HepG2 (cell line): Measurements from ENCODE around the gene KCNAB2. TPM values are rescaled to one million over a fixed set of nuclear protein-coding genes. Genes with fewer than 3 reads are reported as not detected.

Experiments used
- ATAC-seq: fragments of 200-7000 bp; cut with Tn5 transposase; 3 replicates; pipeline ENCODE4 v1.9.1; 2020; ENCODE audit warnings: mild to moderate bottlenecking, moderate library complexity
- BruUV-seq: library from RNA; stranded (reverse); fragments of 400-500 nt; replicated peaks from 2 replicates; lab custom pipeline; 2021; lab: Mats Ljungman, UMichigan
- CTCF ChIA-PET: fragments of 300-600 bp; formaldehyde crosslinking; extraction: SDS; loops from one replicate; lab custom pipeline; 2021; ENCODE audit warnings: low total read pairs, inconsistent platforms, low intra/inter-chr PET ratio; lab: Yijun Ruan, JAX
- POLR2A ChIA-PET: fragments of 350-600 bp; sonication (Branson Sonifier 250); formaldehyde crosslinking; loops from one replicate; lab custom pipeline; 2020; ENCODE audit warnings: antibody characterized with exemption, inconsistent platforms; lab: Yijun Ruan, JAX
- DNase-seq: peaks from one replicate; pipeline ENCODE4 v3.0.0-alpha.2; 2015; ENCODE audit warnings: low spot score
- FAIRE-seq: peaks from 3 replicates; lab custom pipeline; 2011; peaks lifted over from hg19 to GRCh38; lab: Jason Lieb, UNC
- H2AFZ ChIP-seq: one replicate; pipeline ENCODE4 v1.6.1; 2011; ENCODE audit warnings: low read length, inconsistent platforms
- H3K27ac ChIP-seq: fragments of 300-600 bp; 3 replicates; pipeline ENCODE4 v1.8.0; 2011; ENCODE audit warnings: mixed run types, mild to moderate bottlenecking, mixed read lengths, low read length, inconsistent platforms; ENCODE audit not compliant: insufficient read depth; ENCODE audit errors: extremely low read length
- H3K27me3 ChIP-seq, 2 experiments: fragments of 200-600 bp in 1 of 2; 2 replicates in 1 of 2; 3 replicates in 1 of 2; pipeline versions ENCODE4 v1.6.0 to v1.8.0; 2011; ENCODE audit warnings: low read length in 2 of 2, mild to moderate bottlenecking in 2 of 2, moderate library complexity in 2 of 2, inconsistent platforms in 1 of 2; ENCODE audit not compliant: insufficient read depth in 2 of 2, control insufficient read depth in 1 of 2
- H3K36me3 ChIP-seq, 2 experiments: fragments of 200-600 bp in 1 of 2; replicated peaks in 1 of 2; 2 replicates in 1 of 2; 3 replicates in 1 of 2; pipeline versions ENCODE4 v1.5.1 to v1.8.0; 2011; ENCODE audit warnings: low read length in 2 of 2, inconsistent platforms in 1 of 2; ENCODE audit not compliant: insufficient read depth in 2 of 2, control insufficient read depth in 1 of 2
- H3K4me1 ChIP-seq: 2 replicates; pipeline ENCODE4 v1.5.1; 2012; ENCODE audit warnings: low read length, inconsistent platforms; ENCODE audit not compliant: insufficient read depth
- H3K4me2 ChIP-seq: 2 replicates; pipeline ENCODE4 v1.6.0; 2011; ENCODE audit warnings: low read depth, low read length, inconsistent platforms
- H3K4me3 ChIP-seq, 3 experiments: fragments of 200-600 bp in 1 of 3; sonication (generic), shearing (Covaris generic) in 1 of 3; replicated peaks in 1 of 3; 2 replicates each; pipeline ENCODE4 v1.5.1; 2011 to 2016; ENCODE audit warnings: low read length in 3 of 3, inconsistent platforms in 2 of 3, low read depth in 2 of 3, mild to moderate bottlenecking in 2 of 3, control low read depth in 1 of 3, mixed read lengths in 1 of 3; ENCODE audit not compliant: insufficient read depth in 1 of 3
- H3K79me2 ChIP-seq: one replicate; pipeline ENCODE4 v1.6.1; 2011; ENCODE audit warnings: low read length, inconsistent platforms; ENCODE audit not compliant: insufficient read depth
- H3K9ac ChIP-seq: 2 replicates; pipeline ENCODE4 v1.6.0; 2011; ENCODE audit warnings: mild to moderate bottlenecking, low read depth, low read length, inconsistent platforms; ENCODE audit not compliant: insufficient read depth
- H3K9me3 ChIP-seq: 2 replicates; pipeline ENCODE4 v1.5.1; 2012; ENCODE audit warnings: mild to moderate bottlenecking, low read length
- H4K20me1 ChIP-seq: 2 replicates; pipeline ENCODE4 v1.6.0; 2011; ENCODE audit warnings: inconsistent platforms, mild to moderate bottlenecking, low read length, moderate library complexity; ENCODE audit not compliant: insufficient read depth
- GMEB1 ChIP-seq: sonication (generic); formaldehyde crosslinking; IDR thresholded peaks from 2 replicates; pipeline ENCODE4 v1.5.1; 2020; ENCODE audit warnings: missing genetic modification reagents, mild to moderate bottlenecking, borderline replicate concordance
- HNF4G ChIP-seq, 2 experiments: sonication (generic) in 1 of 2; formaldehyde crosslinking in 1 of 2; IDR thresholded peaks; 2 replicates each; pipeline versions ENCODE4 v1.4.0 to v1.6.1; 2011 to 2020; ENCODE audit warnings: borderline replicate concordance in 2 of 2, low read depth in 2 of 2, mild to moderate bottlenecking in 2 of 2, low read length in 1 of 2, missing genetic modification reagents in 1 of 2, moderate library complexity in 1 of 2
- KDM5B ChIP-seq: sonication (generic); formaldehyde crosslinking; IDR thresholded peaks from 2 replicates; pipeline ENCODE4 v1.4.0; 2020; ENCODE audit warnings: missing genetic modification reagents, mild to moderate bottlenecking, borderline replicate concordance
- NCOR1 ChIP-seq: fragments of 200-600 bp; sonication (generic); IDR thresholded peaks from 2 replicates; pipeline ENCODE4 v1.7.0; 2017; ENCODE audit warnings: antibody characterized with exemption, low read length, borderline replicate concordance
- RNF2 ChIP-seq: fragments of 450-650 bp; conservative IDR thresholded peaks from 2 replicates; pipeline ENCODE4 v1.6.1; 2016; ENCODE audit warnings: low read depth
- TSC22D2 ChIP-seq: sonication (generic); formaldehyde crosslinking; IDR thresholded peaks from 2 replicates; pipeline ENCODE4 v1.5.1; 2020; ENCODE audit warnings: missing genetic modification reagents, mild to moderate bottlenecking, borderline replicate concordance
- ZNF331 ChIP-seq: sonication (generic); formaldehyde crosslinking; IDR thresholded peaks from 2 replicates; pipeline ENCODE4 v1.4.0; 2020; ENCODE audit warnings: missing genetic modification reagents
- WGBS: methylation state at CpG from one replicate; pipeline ENCODE4 v1.1.6; 2017; ENCODE audit warnings: low lambda C conversion rate; 5-methylcytosine and 5-hydroxymethylcytosine counted together
- in situ Hi-C: cut with HindIII; loops from 2 replicates; pipeline ENCODE4 v1.10.0; 2017; ENCODE audit warnings: low pct_unique_long_range_greater_than_20kb; ENCODE audit not compliant: extremely low pct_ligation_motif_present
- intact Hi-C: fragments of 100-400 bp; cut with micrococcal nuclease; formaldehyde crosslinking; loops from one replicate; pipeline ENCODE4 v1.10.0; 2022; ENCODE audit not compliant: unreplicated experiment
- polyA plus RNA-seq, 8 experiments: library from polyadenylated mRNA; depleted of rRNA in 3 of 8; stranded (reverse) in 7 of 8; unstranded in 1 of 8; fragments of >200 nt; fragmentation: Illumina TruSeq in 4 of 8; extraction: Trizol in 4 of 8; gene quantifications; 2 replicates each; pipeline versions ENCODE4 v1.2.1 to v1.2.3, GENCODE V29; 2011 to 2016; ENCODE audit warnings: low read depth in 4 of 8, missing spikeins in 1 of 8, mixed read lengths in 1 of 8; ENCODE audit not compliant: insufficient read depth in 1 of 8
- total RNA-seq, 5 experiments: library from RNA; depleted of rRNA; stranded (reverse); fragments of >200 nt; fragmentation: Illumina TruSeq; extraction: Trizol; gene quantifications; 2 replicates each; pipeline ENCODE4 v1.2.3, GENCODE V29; 2016; ENCODE audit warnings: low read depth in 1 of 5
- TF ChIP-seq, protein P1 (sequence below): sonication (generic); formaldehyde crosslinking; IDR thresholded peaks from 2 replicates; pipeline ENCODE4 v1.4.0; 2020; ENCODE audit warnings: missing genetic modification reagents, borderline replicate concordance
- TF ChIP-seq, protein P2 (sequence below): IDR thresholded peaks from 2 replicates; pipeline ENCODE4 v1.6.1; 2016; ENCODE audit warnings: low read depth, borderline replicate concordance

Gene KCNAB2
- total and polyA plus RNA-seq, 2 of the 13 experiments (the other 11 are each of a cell fraction or from before 2014, with no cell fraction given) = 6.2 to 8.8 TPM

- TF ChIP-seq, protein P1, sequence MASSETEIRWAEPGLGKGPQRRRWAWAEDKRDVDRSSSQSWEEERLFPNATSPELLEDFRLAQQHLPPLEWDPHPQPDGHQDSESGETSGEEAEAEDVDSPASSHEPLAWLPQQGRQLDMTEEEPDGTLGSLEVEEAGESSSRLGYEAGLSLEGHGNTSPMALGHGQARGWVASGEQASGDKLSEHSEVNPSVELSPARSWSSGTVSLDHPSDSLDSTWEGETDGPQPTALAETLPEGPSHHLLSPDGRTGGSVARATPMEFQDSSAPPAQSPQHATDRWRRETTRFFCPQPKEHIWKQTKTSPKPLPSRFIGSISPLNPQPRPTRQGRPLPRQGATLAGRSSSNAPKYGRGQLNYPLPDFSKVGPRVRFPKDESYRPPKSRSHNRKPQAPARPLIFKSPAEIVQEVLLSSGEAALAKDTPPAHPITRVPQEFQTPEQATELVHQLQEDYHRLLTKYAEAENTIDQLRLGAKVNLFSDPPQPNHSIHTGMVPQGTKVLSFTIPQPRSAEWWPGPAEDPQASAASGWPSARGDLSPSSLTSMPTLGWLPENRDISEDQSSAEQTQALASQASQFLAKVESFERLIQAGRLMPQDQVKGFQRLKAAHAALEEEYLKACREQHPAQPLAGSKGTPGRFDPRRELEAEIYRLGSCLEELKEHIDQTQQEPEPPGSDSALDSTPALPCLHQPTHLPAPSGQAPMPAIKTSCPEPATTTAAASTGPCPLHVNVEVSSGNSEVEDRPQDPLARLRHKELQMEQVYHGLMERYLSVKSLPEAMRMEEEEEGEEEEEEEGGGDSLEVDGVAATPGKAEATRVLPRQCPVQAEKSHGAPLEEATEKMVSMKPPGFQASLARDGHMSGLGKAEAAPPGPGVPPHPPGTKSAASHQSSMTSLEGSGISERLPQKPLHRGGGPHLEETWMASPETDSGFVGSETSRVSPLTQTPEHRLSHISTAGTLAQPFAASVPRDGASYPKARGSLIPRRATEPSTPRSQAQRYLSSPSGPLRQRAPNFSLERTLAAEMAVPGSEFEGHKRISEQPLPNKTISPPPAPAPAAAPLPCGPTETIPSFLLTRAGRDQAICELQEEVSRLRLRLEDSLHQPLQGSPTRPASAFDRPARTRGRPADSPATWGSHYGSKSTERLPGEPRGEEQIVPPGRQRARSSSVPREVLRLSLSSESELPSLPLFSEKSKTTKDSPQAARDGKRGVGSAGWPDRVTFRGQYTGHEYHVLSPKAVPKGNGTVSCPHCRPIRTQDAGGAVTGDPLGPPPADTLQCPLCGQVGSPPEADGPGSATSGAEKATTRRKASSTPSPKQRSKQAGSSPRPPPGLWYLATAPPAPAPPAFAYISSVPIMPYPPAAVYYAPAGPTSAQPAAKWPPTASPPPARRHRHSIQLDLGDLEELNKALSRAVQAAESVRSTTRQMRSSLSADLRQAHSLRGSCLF (CRISPR knock-in tag) = no peak
Measured at GRCh38 chr1:6110326-6110725, 64.6 kb downstream of the KCNAB2 start (continued).

- Histone ChIP-seq H3K27ac (no peak overlapping the region), H4K20me1 (0 out of 2 replicates have a peak, but pooled peaks cover 2% of the 10 kb centered on the region), H3K4me3 (no peak overlapping the region), H3K36me3 (no peaks in the 10 kb centered on the region), H2AFZ (no peak overlapping the region)
- no peak for FAIRE-seq
- POLR2A ChIA-PET = no interaction called here
- CTCF ChIA-PET = no interaction called here
- in situ Hi-C loops = loop anchor here (5.0 kb wide), 1 partner anchor 61 kb away; no protein-coding TSS in a partner anchor
- no peak for TF ChIP-seq RNF2
- no peak for TF ChIP-seq KDM5B (CRISPR knock-in tag)
- no peak for TF ChIP-seq NCOR1
- TF ChIP-seq TSC22D2 = no peak
- no peak for TF ChIP-seq HNF4G (IDR thresholded peaks at IDR 0.05; ENCODE audit: borderline replicate concordance, low read depth, low read length)
- no peak for TF ChIP-seq HNF4G (CRISPR knock-in tag; IDR thresholded peaks at IDR 0.05; ENCODE audit: borderline replicate concordance, low read depth)
- TF ChIP-seq, protein P2, sequence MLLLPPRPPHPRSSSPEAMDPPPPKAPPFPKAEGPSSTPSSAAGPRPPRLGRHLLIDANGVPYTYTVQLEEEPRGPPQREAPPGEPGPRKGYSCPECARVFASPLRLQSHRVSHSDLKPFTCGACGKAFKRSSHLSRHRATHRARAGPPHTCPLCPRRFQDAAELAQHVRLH (CRISPR knock-in tag) = no peak
- TF ChIP-seq ZNF331 (CRISPR knock-in tag) = no peak
- TF ChIP-seq GMEB1 = no peak
- TF ChIP-seq, all 625 proteins: peak for 0
- Histone ChIP-seq H3K79me2 (no peaks in the 10 kb centered on the region), H3K27me3 (peaks cover 6 to 49% of the 10 kb centered on the region in 2 experiments), H3K9ac (no peak overlapping the region), H3K9me3 (no peaks in the 10 kb centered on the region), H3K4me2 (no peak overlapping the region), H3K4me1 (no peaks in the 10 kb centered on the region)
- ATAC-seq (no peak), DNase-seq (no peak)
- 40% methylated on average over 19 of the region's 24 CpGs for WGBS
- no TSS peak for BruUV-seq
- intact Hi-C loops = no loop called here
Measured at GRCh38 chr1:6111571-6111970, 65.9 kb downstream of the KCNAB2 start.
